AG10803 (cell line): ENCODE data around the gene POU6F1.

Experiments used
- DNase-seq: peaks from one replicate; pipeline ENCODE4 v3.0.0; 2010; ENCODE audit warnings: low read depth
- H3K4me3 ChIP-seq: 2 replicates; pipeline ENCODE4 v1.5.1; 2011; ENCODE audit warnings: mild to moderate bottlenecking, low read length, control low read depth
- TF ChIP-seq, protein P1 (sequence below): conservative IDR thresholded peaks from 2 replicates; pipeline ENCODE4 v1.5.1; 2011; ENCODE audit warnings: mild to moderate bottlenecking, low read length, control low read depth, inconsistent platforms

POU6F1 gene

DNA sequence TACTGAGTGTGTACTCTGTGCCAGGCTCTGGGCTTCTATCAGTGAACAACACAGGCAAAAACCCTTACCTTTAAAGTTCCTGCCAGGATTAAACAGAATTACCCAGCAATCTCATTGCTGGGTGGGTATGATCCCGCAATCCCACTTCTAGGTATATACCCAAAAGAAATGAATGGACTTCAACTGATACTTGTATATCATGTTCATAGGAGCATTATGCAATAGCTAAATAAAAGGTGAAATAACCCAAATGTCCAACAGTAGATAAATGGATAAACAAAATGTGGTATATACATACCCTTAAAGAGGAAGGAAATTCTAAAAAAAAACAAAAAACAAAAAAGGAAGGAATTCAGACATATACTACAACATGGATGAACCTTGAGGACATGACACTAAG is 35.4 kb upstream of the POU6F1 start:
- no peak overlapping the region for H3K4me3 ChIP-seq
- TF ChIP-seq, protein P1, sequence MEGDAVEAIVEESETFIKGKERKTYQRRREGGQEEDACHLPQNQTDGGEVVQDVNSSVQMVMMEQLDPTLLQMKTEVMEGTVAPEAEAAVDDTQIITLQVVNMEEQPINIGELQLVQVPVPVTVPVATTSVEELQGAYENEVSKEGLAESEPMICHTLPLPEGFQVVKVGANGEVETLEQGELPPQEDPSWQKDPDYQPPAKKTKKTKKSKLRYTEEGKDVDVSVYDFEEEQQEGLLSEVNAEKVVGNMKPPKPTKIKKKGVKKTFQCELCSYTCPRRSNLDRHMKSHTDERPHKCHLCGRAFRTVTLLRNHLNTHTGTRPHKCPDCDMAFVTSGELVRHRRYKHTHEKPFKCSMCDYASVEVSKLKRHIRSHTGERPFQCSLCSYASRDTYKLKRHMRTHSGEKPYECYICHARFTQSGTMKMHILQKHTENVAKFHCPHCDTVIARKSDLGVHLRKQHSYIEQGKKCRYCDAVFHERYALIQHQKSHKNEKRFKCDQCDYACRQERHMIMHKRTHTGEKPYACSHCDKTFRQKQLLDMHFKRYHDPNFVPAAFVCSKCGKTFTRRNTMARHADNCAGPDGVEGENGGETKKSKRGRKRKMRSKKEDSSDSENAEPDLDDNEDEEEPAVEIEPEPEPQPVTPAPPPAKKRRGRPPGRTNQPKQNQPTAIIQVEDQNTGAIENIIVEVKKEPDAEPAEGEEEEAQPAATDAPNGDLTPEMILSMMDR: no peak
- DNase-seq: no peak

DNA sequence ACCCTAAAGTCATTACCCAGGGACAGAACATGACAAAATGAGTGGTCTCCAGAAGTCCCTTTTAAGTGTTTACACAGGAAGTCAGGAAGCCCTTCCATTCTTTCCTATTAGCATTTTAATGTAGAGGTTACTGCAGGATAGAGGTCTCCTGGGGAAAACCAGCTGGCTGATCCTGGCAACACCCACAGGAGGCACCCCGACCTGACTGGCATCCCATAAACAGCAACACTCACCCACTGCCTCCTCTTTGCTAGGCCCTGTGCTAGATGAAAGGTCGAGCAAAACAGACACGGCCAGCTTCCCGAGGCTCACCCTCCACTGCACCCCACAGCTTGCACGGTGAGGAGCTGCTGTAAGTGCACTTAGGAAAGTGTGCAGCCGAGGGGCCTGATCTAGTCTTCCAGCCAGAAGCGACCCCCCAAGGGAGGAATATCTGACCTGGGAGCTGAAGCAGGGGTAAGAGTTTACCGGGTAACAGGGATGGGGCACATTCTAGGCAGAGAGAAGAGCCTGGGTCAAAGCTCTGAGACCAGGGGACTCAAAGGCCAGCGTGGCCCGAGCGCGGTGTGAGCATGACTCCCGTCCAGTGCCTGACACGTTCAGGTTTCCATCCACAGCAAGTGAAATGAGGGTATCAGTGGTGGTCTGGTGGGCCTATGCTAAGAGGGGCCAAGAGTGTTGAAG is 29.8 kb upstream of the POU6F1 start:
- no peak overlapping the region for H3K4me3 ChIP-seq
- TF ChIP-seq, protein P1: no peak
- DNase-seq: no peak

DNA sequence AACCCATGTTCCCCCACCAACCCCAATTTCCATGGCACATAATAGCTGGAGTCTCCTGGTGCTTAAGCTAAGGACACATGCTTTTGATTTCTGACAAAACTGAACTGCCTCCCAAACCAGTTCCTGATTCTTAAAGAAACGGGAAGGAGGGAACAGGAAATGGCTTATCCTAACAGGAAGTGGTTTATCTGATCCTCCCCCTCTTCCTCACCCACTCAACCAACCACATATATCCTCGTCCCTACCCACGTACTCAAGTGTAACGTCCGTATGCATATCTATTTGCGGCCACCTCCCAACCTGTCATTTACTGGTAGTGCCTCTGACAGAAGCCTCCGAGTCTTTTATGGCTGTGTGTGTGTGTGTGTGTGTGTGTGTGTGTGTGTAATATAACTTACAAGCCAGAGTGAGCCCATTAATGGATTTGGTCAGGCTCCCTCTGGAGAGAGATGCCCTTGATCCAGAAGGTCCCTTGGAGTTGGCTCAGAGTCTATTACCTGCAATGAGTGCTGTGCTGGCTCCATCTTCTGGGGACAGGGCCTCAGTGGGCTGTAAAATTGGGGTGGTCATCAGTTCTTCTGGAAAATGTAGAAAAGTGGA is 28.5 kb upstream of the POU6F1 start:
- TF ChIP-seq, protein P1: no peak

DNA sequence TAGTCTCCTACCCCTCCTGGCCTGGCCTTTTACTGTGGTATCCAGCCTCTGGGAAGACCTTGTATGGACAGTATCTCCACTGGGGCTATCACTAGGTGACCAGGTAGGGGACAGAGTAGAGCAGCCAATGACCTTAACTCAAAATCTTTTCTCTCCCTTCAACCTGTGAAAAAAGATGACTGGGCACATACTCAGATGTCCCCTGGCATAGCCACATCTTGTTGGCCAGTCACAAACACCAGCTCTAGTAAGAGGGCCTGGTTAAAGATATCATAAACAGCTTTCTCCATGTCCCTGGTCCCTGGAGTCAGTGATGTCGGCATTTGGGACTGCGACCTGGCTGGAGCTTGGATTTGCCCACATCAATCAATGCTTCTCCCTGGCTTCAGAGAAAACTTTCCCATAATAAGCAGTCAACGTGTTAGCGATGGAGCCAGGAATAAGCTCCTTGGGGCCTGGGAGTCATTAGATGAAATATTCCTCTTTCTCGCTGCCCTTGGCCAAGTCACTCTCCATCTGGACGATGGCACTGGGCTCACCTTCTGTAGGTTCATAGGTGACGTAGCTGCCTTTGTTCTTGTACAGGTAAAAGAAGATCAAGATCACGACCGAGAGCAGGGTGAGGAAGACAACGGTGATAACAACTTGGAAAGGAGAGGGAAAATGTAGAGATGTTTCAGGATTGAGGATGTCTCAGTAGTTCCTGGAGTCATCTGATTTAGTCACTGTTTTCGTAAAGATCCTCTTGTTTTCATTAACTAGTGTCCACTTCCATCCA is 27.8 kb upstream of the POU6F1 start:
- H3K4me3 ChIP-seq: no peak overlapping the region
- no peak for DNase-seq
- TF ChIP-seq, protein P1: no peak

More for the DNA sequence above, 28.5 kb upstream of the POU6F1 start:
- H3K4me3 ChIP-seq: no peak overlapping the region
- DNase-seq: peak; percentile 60

DNA sequence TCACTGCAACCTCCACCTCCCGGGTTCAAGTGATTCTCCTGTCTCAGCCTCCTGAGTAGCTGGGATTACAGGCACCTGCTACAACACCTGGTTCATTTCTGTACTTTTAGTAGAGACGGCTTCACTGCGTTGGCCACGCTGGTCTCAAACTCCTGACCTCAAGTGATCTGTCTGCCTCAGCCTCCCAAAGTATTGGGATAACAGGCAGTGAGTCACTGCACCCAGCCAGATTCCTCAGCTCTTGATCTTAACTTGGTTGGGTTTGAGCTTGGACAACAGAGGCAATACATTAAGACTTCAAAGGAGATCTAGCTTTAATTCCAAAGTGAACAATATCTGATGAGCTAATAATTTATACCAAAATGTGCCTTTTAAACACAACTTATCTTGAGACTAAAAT is 26.4 kb upstream of the POU6F1 start:
- peak; percentile 19 for DNase-seq
- TF ChIP-seq, protein P1: no peak
- H3K4me3 ChIP-seq: no peak overlapping the region

DNA sequence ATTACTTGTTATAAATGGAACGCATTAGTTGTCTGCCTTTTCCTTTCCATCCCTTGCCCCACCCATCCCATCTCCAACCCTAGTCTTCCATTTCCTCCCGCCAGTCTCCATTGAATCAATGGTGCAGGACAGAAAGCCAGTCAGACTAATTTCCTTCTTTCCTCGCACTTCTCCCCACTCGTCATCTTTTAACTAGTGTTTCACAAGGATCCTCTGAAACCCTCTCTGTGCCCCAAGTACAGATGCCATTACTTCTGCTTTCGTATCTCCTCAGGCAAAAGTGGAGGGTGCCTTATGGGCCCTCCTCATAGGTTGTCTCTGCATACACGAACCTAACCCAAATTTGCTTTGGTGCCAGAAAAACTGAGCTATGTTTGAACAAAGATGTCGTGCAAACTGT is 25.0 kb upstream of the POU6F1 start:
- no peak overlapping the region for H3K4me3 ChIP-seq
- no peak for DNase-seq
- TF ChIP-seq, protein P1: no peak
